Measurements from ENCODE around the gene ECE2. TPM values are rescaled to one million over a fixed set of nuclear protein-coding genes. Genes with fewer than 3 reads are reported as not detected.

ECE2 gene
- total RNA-seq, 1 donor from 2014 or later, result not detected

DNA sequence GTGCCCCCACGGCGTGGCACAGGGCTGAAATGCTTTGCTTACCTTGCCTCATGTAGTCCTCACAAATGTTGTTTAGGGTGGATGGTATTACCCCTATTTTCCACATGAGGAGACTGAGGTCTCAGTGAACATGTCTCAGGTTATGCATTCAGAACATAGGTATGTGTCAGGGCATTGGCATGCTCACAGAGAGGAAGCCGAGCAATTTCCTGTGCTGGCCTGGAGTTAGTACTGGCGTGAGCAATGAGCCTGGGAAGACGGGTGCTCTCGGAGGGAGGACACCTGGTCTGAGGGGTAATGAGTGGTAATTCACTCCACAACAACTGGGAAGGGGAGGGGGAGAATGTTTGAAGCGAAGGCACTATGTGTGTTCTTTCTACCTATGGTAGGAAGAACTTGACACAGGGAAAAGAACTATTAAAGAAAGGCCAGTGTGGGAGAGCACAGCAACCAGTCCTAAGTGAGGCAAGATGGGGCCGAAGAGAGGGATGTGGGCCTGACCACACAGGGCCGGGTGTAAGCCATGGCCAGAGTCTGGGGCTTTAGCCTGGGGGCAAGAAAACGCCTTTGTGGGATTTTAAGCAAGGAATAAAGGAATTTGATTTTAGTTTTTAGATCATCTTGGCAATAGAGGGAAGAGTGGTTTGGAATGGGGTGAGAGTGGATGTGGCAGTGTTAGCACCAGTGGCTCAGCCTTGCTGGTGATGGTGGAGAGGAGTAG is 56.7 kb downstream of the ECE2 start:
- no peak for ATAC-seq
- intact Hi-C loops (cut with DNase I), result no loop called here

DNA sequence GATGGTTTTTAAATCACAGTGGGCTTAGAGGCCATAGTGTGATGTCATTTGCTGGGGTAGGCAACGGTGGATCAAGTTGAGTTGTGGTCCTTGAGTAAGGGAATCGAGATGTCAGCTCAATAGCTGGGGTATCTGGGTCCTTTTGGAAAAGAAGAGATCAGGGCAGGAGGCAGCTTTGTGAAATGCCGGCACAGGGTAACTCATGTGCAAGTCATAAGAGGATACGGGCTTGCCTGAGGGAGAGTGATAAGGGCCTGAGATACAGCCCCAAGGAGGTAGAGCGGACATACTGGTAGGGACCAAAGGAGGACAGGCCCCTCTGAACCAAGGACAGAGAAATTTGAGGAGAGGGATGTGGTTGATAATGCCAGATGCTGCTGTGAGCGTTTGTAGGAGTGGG is 57.4 kb downstream of the ECE2 start:
- intact Hi-C loops (cut with DNase I), result no loop called here
- Histone ChIP-seq H3K36me3 (peaks cover 73% of the 10 kb centered on the region), H3K4me3 (no peak overlapping the region), H3K9me3 (no peaks in the 10 kb centered on the region), H3K4me1 (peaks cover 21% of the 10 kb centered on the region), H3K27me3 (ENCODE audit: low read depth) (no peaks in the 10 kb centered on the region), H3K27ac (no peak overlapping the region)
- TF ChIP-seq, protein P1, sequence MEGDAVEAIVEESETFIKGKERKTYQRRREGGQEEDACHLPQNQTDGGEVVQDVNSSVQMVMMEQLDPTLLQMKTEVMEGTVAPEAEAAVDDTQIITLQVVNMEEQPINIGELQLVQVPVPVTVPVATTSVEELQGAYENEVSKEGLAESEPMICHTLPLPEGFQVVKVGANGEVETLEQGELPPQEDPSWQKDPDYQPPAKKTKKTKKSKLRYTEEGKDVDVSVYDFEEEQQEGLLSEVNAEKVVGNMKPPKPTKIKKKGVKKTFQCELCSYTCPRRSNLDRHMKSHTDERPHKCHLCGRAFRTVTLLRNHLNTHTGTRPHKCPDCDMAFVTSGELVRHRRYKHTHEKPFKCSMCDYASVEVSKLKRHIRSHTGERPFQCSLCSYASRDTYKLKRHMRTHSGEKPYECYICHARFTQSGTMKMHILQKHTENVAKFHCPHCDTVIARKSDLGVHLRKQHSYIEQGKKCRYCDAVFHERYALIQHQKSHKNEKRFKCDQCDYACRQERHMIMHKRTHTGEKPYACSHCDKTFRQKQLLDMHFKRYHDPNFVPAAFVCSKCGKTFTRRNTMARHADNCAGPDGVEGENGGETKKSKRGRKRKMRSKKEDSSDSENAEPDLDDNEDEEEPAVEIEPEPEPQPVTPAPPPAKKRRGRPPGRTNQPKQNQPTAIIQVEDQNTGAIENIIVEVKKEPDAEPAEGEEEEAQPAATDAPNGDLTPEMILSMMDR (IDR thresholded peaks at IDR 0.05), result no peak
- no peak for ATAC-seq
- no peak for DNase-seq

More for the DNA sequence above, 56.7 kb downstream of the ECE2 start:
- no peaks in the 10 kb centered on the region for H3K9me3 ChIP-seq
- peaks cover 80% of the 10 kb centered on the region for H3K36me3 ChIP-seq
- H3K4me1 ChIP-seq, result peaks cover 14% of the 10 kb centered on the region
- no peaks in the 10 kb centered on the region for H3K27me3 ChIP-seq (ENCODE audit: low read depth)
- H3K4me3 ChIP-seq, result no peak overlapping the region
- DNase-seq, result no peak
- TF ChIP-seq, protein P1 (IDR thresholded peaks at IDR 0.05), result no peak
- H3K27ac ChIP-seq, result peak overlapping the region; percentile 18

DNA sequence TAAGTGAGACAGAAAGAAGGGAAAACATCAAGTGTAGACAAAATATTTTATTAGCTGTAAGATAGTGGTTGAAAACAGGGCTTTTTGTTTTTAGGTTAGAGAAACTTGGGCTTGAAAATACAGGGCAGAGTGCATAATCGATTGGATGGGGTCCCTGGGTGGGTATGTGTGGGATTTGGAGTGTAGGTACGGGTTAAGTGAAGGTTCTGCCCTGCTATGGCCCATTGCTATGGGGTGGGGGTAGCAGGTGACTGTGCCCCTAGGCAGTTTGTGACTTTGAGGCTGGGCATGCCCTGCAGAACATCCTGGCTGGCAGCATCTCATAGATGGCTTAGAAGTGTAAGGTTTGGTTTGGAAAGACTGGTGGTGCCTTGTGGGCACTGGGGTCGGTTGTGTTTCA is 57.9 kb downstream of the ECE2 start:
- TF ChIP-seq, protein P1 (IDR thresholded peaks at IDR 0.05), result no peak
- Histone ChIP-seq H3K4me3 (no peak overlapping the region), H3K36me3 (peaks cover 68% of the 10 kb centered on the region), H3K27me3 (ENCODE audit: low read depth) (no peaks in the 10 kb centered on the region), H3K27ac (no peak overlapping the region), H3K9me3 (no peaks in the 10 kb centered on the region), H3K4me1 (peaks cover 26% of the 10 kb centered on the region)
- intact Hi-C loops (cut with DNase I), result no loop called here
- DNase-seq (no peak), ATAC-seq (no peak)

DNA sequence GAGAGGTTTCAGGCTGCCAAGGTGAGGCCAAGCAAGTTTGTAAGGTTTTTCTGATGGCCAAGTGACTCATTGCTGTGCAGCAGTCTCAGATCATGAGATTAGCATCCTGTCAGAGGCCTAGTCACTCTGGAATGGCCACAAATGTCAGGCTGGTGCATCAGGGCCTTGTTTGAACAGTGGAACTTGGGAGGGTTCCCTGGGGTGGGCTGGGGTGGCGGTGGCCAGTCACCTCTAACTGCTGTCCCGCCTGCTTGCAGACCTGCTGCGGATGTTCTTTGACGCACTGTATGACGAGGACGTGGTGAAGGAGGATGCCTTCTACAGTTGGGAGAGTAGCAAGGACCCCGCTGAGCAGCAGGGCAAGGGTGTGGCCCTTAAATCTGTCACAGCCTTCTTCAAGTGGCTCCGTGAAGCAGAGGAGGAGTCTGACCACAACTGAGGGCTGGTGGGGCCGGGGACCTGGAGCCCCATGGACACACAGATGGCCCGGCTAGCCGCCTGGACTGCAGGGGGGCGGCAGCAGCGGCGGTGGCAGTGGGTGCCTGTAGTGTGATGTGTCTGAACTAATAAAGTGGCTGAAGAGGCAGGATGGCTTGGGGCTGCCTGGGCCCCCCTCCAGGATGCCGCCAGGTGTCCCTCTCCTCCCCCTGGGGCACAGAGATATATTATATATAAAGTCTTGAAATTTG is 58.8 kb downstream of the ECE2 start:
- ATAC-seq (no peak), DNase-seq (no peak)
- TF ChIP-seq, protein P1 (IDR thresholded peaks at IDR 0.05), result no peak
- intact Hi-C loops (cut with DNase I), result no loop called here
- Histone ChIP-seq H3K4me1 (peaks cover 32% of the 10 kb centered on the region), H3K4me3 (no peak overlapping the region), H3K27me3 (ENCODE audit: low read depth) (no peaks in the 10 kb centered on the region), H3K27ac (peak overlapping the region; percentile 93), H3K36me3 (peaks cover 59% of the 10 kb centered on the region), H3K9me3 (no peaks in the 10 kb centered on the region)

DNA sequence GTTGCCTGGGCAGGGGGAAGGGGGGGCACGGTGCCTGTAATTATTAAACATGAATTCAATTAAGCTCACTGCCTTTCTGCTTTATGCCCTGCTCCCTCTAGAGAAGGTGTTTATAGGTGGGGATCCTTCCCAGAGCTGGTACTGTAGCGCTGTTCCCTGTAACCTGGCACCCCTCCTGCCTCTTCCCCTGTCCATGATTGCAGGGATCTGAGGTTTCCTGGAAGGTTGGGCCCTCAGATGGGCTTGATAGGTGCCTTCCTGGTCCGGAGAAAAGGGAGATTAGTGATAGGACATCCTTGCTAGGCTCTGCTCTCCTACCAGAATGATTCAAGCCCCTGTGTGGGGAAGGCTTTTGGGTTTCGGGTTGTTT is 59.5 kb downstream of the ECE2 start:
- no peaks in the 10 kb centered on the region for H3K9me3 ChIP-seq
- ATAC-seq (no peak), DNase-seq (no peak)
- peak overlapping the region; percentile 93 for H3K27ac ChIP-seq
- peak overlapping the region; percentile 78 for H3K4me3 ChIP-seq
- H3K27me3 ChIP-seq (ENCODE audit: low read depth), result no peaks in the 10 kb centered on the region
- peaks cover 32% of the 10 kb centered on the region for H3K4me1 ChIP-seq
- intact Hi-C loops (cut with DNase I), result no loop called here
- TF ChIP-seq, protein P1 (IDR thresholded peaks at IDR 0.05), result no peak
- H3K36me3 ChIP-seq, result peaks cover 52% of the 10 kb centered on the region
